HepG2 (cell line): ENCODE data around the gene ZNRF3. TPM values are rescaled to one million over a fixed set of nuclear protein-coding genes. Genes with fewer than 3 reads are reported as not detected.

ENCODE experiments used
- AGO1 ChIP-seq: fragments of 200-400 bp; formaldehyde crosslinking; IDR thresholded peaks from 2 replicates; pipeline ENCODE4 v1.6.1; 2017; ENCODE audit warnings: mild to moderate bottlenecking, low read depth, low read length, moderate library complexity; ENCODE audit not compliant: poor library complexity, severe bottlenecking
- ATF4 ChIP-seq, 2 experiments: fragments of 450-650 bp in 1 of 2; sonication (generic) in 1 of 2; formaldehyde crosslinking; IDR thresholded peaks; 2 replicates each; pipeline versions ENCODE4 v1.5.0 to v1.8.0; 2020 to 2022; ENCODE audit warnings: mild to moderate bottlenecking in 1 of 2, missing genetic modification reagents in 1 of 2
- ATRX ChIP-seq: sonication (generic); formaldehyde crosslinking; IDR thresholded peaks from 2 replicates; pipeline ENCODE4 v1.4.0; 2020; ENCODE audit warnings: missing genetic modification reagents, borderline replicate concordance
- EP300 ChIP-seq, 3 experiments: sonication (generic) in 1 of 3; formaldehyde crosslinking in 1 of 3; IDR thresholded peaks; 2 replicates each; pipeline versions ENCODE4 v1.5.1 to v1.6.1; 2011 to 2020; ENCODE audit warnings: low read depth in 2 of 3, low read length in 2 of 3, borderline replicate concordance in 1 of 3, improper control_type of control experiment in 1 of 3, mild to moderate bottlenecking in 1 of 3, missing genetic modification reagents in 1 of 3, moderate library complexity in 1 of 3
- ETV5 ChIP-seq: IDR thresholded peaks from 2 replicates; pipeline ENCODE4 v1.6.1; 2018; ENCODE audit warnings: missing biosample characterization, missing genetic modification reagents, inconsistent platforms, borderline replicate concordance
- GTF3A ChIP-seq: sonication (generic); formaldehyde crosslinking; conservative IDR thresholded peaks from 2 replicates; pipeline ENCODE4 v1.4.0; 2020; ENCODE audit warnings: mild to moderate bottlenecking, missing genetic modification reagents
- HNRNPK ChIP-seq: fragments of 200-400 bp; formaldehyde crosslinking; IDR thresholded peaks from 2 replicates; pipeline ENCODE4 v1.6.1; 2018; ENCODE audit warnings: low read length, low read depth, moderate library complexity, mild to moderate bottlenecking; ENCODE audit not compliant: poor library complexity, severe bottlenecking
- HNRNPUL1 ChIP-seq: fragments of 200-400 bp; formaldehyde crosslinking; IDR thresholded peaks from 2 replicates; pipeline ENCODE4 v1.6.1; 2017; ENCODE audit warnings: low read depth, mild to moderate bottlenecking, low read length, moderate library complexity
- HOXA5 ChIP-seq: sonication (generic); formaldehyde crosslinking; IDR thresholded peaks from 2 replicates; pipeline ENCODE4 v1.4.0; 2020; ENCODE audit warnings: missing genetic modification reagents
- HOXA9 ChIP-seq: sonication (generic); formaldehyde crosslinking; IDR thresholded peaks from 2 replicates; pipeline ENCODE4 v1.8.1; 2022; ENCODE audit warnings: missing genetic modification reagents, mild to moderate bottlenecking, moderate library complexity, borderline replicate concordance
- IRF9 ChIP-seq: sonication (generic); formaldehyde crosslinking; IDR thresholded peaks from 2 replicates; pipeline ENCODE4 v1.8.0; 2022; ENCODE audit warnings: missing genetic modification reagents, mild to moderate bottlenecking, borderline replicate concordance
- MYC ChIP-seq: sonication (generic); formaldehyde crosslinking; IDR thresholded peaks from 2 replicates; pipeline ENCODE4 v1.9.0; 2021; ENCODE audit warnings: missing genetic modification reagents, borderline replicate concordance
- NCOA5 ChIP-seq: sonication (generic); formaldehyde crosslinking; IDR thresholded peaks from 2 replicates; pipeline ENCODE4 v1.4.0; 2020; ENCODE audit warnings: missing genetic modification reagents
- PHF5A ChIP-seq: IDR thresholded peaks from one replicate; pipeline ENCODE4 v1.6.1; 2018; ENCODE audit warnings: low read depth, missing genetic modification reagents; ENCODE audit not compliant: unreplicated experiment
- POLR2A ChIP-seq, 2 experiments: IDR thresholded peaks; 2 replicates each; pipeline ENCODE4 v1.6.1; 2011; ENCODE audit warnings: low read depth in 2 of 2, low read length in 2 of 2, mild to moderate bottlenecking in 1 of 2, moderate library complexity in 1 of 2; ENCODE audit not compliant: insufficient read depth in 1 of 2
- POLR2AphosphoS5 ChIP-seq: IDR thresholded peaks from 2 replicates; pipeline ENCODE4 v1.6.1; 2012; ENCODE audit warnings: low read depth, low read length
- PPARG ChIP-seq: conservative IDR thresholded peaks from 2 replicates; pipeline ENCODE4 v1.6.1; 2016; ENCODE audit warnings: missing biosample characterization, missing genetic modification reagents
- ZIK1 ChIP-seq: sonication (generic); formaldehyde crosslinking; IDR thresholded peaks from 2 replicates; pipeline ENCODE4 v1.5.0; 2020; ENCODE audit warnings: mild to moderate bottlenecking, low read depth, missing genetic modification reagents, borderline replicate concordance
- ZNF253 ChIP-seq: sonication (generic); formaldehyde crosslinking; IDR thresholded peaks from 2 replicates; pipeline ENCODE4 v1.8.0; 2022; ENCODE audit warnings: mild to moderate bottlenecking, missing genetic modification reagents, borderline replicate concordance
- ZNF274 ChIP-seq: sonication (generic); formaldehyde crosslinking; IDR thresholded peaks from 2 replicates; pipeline ENCODE4 v1.5.1; 2020; ENCODE audit warnings: mild to moderate bottlenecking, missing genetic modification reagents
- ZNF275 ChIP-seq: sonication (generic); formaldehyde crosslinking; IDR thresholded peaks from 2 replicates; pipeline ENCODE4 v1.8.0; 2022; ENCODE audit warnings: missing genetic modification reagents, mild to moderate bottlenecking, inconsistent platforms, borderline replicate concordance
- ZNF296 ChIP-seq: sonication (generic); formaldehyde crosslinking; conservative IDR thresholded peaks from 2 replicates; pipeline ENCODE4 v1.5.0; 2020; ENCODE audit warnings: mild to moderate bottlenecking, missing genetic modification reagents
- ZNF451 ChIP-seq: sonication (generic); formaldehyde crosslinking; IDR thresholded peaks from 2 replicates; pipeline ENCODE4 v1.5.0; 2020; ENCODE audit warnings: mild to moderate bottlenecking, missing genetic modification reagents
- ZNF510 ChIP-seq: sonication (generic); formaldehyde crosslinking; IDR thresholded peaks from 2 replicates; pipeline ENCODE4 v1.4.0; 2020; ENCODE audit warnings: low read depth, mild to moderate bottlenecking, missing genetic modification reagents
- ZNF570 ChIP-seq: sonication (generic); formaldehyde crosslinking; IDR thresholded peaks from 2 replicates; pipeline ENCODE4 v1.4.0; 2020; ENCODE audit warnings: mild to moderate bottlenecking, missing genetic modification reagents, borderline replicate concordance
- polyA plus RNA-seq, 8 experiments: library from polyadenylated mRNA; depleted of rRNA in 3 of 8; stranded (reverse) in 7 of 8; unstranded in 1 of 8; fragments of >200 nt; fragmentation: Illumina TruSeq in 4 of 8; extraction: Trizol in 4 of 8; gene quantifications; 2 replicates each; pipeline versions ENCODE4 v1.2.1 to v1.2.3, GENCODE V29; 2011 to 2016; ENCODE audit warnings: low read depth in 4 of 8, missing spikeins in 1 of 8, mixed read lengths in 1 of 8; ENCODE audit not compliant: insufficient read depth in 1 of 8
- total RNA-seq, 5 experiments: library from RNA; depleted of rRNA; stranded (reverse); fragments of >200 nt; fragmentation: Illumina TruSeq; extraction: Trizol; gene quantifications; 2 replicates each; pipeline ENCODE4 v1.2.3, GENCODE V29; 2016; ENCODE audit warnings: low read depth in 1 of 5

ZNRF3 gene
- total and polyA plus RNA-seq, 2 of the 13 experiments (the other 11 are each of a cell fraction or from before 2014, with no cell fraction given), result 20.3 to 36.7 TPM

- TF ChIP-seq ZNF275 (CRISPR knock-in tag) (no peak), POLR2AphosphoS5 (peak; percentile 85), AGO1 (no peak), ZNF451 (CRISPR knock-in tag) (no peak), NCOA5 (CRISPR knock-in tag) (no peak), ZNF274 (CRISPR knock-in tag) (no peak; the same call in 1 of the 2 replicates), HNRNPK (peak; percentile 81), ETV5 (CRISPR knock-in tag) (peak; percentile 73), ZNF296 (CRISPR knock-in tag) (0 out of 2 replicates have a peak, but pooled peaks have one; percentile 11), EP300 (IDR thresholded peaks at IDR 0.05; ENCODE audit: low read depth in 2 of 2, low read length in 2 of 2) (peak in 1 of 2 experiments; percentile 47; a peak in 1 of 4 replicates), EP300 (CRISPR knock-in tag; IDR thresholded peaks at IDR 0.05; ENCODE audit: borderline replicate concordance) (no peak), ZNF510 (CRISPR knock-in tag) (no peak), ZNF570 (CRISPR knock-in tag) (no peak), MYC (CRISPR knock-in tag) (peak; percentile 74), IRF9 (CRISPR knock-in tag) (peak; percentile 10; the same call in 1 of the 2 replicates), ATRX (CRISPR knock-in tag) (no peak), PHF5A (CRISPR knock-in tag) (peak; percentile 52), PPARG (CRISPR knock-in tag) (no peak), POLR2A (IDR thresholded peaks at IDR 0.05; ENCODE audit: insufficient read depth in 1 of 2, low read depth in 2 of 2, low read length in 2 of 2) (peak; percentile 61 to 88; a peak in 3 of 4 replicates), HNRNPUL1 (no peak), ZNF253 (CRISPR knock-in tag) (no peak), HOXA9 (CRISPR knock-in tag) (no peak), HOXA5 (CRISPR knock-in tag) (no peak), ZIK1 (CRISPR knock-in tag) (no peak; the same call in 1 of the 2 replicates), ATF4 (CRISPR knock-in tag; IDR thresholded peaks at IDR 0.05) (peak in 1 of 2 experiments; percentile 46; a peak in 1 of 4 replicates), GTF3A (CRISPR knock-in tag) (no peak)
Measured at GRCh38 chr22:28882878-28883656, at the start of gene ZNRF3 (continued).
